ENCODE results near the gene JMJD1C.

JMJD1C gene

DNA sequence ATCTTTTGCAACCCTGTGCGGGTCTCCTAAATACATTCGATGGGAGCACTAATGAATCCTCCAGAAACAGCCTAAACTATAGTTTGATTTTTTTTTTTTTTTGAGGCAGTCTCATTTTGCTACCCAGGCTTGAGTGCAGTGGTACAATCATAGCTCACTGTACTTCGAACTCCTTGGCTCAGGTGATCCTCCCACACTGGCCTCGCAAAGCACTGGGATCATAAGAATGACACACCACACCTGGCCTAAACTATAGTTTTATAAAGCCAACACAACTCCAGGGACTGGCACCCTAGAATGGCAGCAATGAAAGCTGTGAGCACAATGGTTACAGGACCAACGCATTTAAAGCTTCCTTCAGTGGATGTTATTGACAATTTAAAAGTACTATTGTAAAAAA, 14.5 kb upstream of the JMJD1C start:
- no peak for DNase-seq

DNA sequence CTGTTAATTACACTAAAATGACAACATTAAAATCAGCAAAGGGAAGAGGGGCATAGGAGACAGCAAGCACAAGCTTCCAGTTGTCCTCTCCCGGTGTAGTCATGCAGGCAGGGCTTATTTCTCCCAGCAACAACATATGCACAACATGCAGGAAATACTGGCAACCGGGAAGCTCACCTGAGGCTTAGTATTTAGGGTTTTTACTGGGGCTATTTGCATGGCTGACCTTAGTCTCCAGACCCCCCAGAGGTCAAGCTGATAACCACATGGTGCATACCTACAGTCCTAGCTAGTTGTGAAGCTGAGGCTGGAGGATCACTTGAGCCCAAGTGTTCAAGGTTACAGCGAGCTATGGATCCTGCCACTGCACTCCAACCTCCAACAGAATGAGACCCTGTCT, 12.8 kb upstream of the JMJD1C start:
- no peak for DNase-seq

DNA sequence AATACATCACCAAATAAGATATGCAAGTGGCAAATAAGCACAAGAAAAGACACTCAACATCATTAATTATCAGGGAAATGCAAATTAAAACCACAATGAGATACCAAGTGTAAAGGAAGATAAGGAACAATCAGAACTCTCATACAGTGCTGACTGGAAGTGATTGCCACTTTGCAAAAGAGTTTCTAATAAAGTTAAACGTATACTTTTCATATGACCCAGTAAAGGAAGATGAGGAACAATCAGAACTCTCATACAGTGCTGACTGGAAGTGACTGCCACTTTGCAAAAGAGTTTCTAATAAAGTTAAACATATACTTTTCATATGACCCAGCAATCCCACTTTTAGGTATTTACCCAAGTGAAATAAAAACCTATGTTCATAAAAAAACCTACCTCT, 12.2 kb upstream of the JMJD1C start:
- no peak for DNase-seq

DNA sequence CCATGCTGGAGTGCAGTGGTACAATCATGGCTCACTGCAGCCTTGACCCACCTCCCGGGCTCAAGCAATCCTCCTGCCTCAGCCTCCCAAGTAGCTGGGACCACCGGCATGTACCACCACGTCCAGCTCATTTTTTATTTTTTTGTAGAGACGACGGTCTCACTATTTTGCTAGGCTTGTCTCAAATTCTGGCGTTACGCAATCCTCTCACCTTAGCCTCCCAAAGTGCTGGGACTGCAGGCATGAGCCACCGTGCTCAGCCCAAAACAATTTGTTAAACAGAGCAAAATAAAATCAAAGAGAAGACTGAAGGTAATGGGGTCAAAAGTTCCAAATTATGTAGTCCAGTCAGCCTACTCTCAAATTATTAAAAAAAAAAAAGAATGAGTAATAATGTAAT, 8.7 kb upstream of the JMJD1C start:
- no peak for DNase-seq

DNA sequence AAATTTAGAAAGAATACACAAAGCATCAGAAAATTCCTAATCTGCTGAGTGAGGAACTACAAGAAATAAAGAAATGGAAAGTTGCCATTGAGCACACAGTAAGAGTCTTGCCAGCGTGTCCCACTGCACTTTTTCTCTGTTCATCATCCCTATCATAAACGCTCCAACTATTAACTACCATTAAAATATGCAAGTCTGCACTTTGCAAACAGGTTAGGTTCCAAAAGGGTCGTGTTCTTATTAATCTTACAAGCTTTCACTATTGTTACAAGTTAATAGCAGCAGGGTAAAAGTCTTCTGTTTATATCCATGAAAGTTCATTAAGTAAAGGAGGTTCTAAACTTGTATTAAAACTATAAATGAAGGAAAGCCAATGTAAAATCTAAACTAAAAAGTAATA, 5.2 kb upstream of the JMJD1C start:
- DNase-seq = no peak

DNA sequence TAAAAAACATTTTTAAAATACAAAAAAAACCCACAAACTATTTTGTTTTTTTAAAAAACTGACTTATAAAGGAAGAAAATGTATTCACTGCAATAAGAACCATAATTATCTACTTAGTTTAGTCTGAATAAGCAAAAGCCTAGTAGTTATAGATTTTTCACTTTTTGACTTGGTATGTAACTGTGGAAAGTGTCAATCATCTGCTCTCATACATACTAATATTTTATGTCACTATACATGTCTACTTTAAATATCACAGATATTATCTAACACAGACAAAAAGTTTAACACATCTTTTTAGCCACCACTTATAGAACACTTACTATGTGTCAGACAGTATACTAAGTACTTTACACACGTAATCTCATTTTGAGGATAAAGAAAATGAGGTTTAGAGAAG, 3.2 kb upstream of the JMJD1C start:
- no peak for DNase-seq

DNA sequence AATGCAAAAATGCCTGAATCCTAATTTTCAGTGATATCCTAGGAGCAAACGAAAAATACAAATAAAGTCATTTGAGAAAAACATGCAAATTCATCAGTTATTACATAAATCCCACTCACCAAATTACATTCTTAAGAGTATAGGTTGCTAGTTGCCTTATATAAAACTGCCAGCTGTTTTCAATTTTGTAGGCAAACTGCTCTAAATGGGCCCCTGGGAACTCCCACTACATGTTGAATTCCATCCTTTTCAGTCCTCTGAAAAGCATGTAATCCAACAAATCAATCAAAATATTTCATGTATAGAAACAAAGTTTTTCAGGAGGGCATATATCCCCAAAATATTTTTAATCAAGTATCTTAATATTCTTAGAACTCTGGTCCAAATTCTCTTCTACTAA, 2.1 kb upstream of the JMJD1C start:
- no peak for DNase-seq

DNA sequence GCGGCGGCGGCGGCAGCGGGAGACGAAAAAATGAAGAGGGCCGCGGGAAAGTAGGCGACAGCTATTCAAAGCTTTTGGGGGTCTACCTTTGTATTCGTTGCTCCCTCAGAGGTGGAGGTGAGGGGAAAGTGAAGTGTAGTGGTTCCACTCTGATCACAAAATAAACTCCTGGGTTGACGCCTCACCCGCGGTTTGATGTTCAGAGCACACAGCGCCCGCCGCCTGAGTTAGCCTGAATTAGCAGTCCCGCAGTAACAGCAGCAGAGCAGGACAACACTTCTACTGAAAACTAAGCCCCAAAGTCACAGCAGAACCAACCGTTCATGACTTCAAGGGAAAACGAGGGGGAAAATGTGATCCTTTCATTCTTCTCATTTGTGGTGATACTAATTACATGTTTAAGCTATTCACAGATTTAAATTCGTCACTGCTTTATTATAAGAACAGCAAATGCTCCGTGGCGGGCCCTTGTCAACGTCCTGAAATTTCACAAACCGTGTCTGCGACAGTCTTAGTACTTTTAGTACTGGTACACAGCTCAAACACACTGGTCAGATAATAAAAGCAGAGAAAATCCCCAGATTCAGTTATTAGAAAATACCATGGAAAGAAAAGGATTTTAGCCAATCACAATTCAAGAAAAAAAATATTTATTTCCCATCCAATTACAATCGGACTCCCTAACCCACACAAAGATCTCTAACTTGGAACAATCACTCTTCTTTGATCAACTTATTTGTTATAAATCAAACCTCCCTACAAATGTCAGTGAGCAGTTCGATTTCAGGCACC, 563 bp upstream of the JMJD1C start:
- DNase-seq = peak; percentile 36

DNA sequence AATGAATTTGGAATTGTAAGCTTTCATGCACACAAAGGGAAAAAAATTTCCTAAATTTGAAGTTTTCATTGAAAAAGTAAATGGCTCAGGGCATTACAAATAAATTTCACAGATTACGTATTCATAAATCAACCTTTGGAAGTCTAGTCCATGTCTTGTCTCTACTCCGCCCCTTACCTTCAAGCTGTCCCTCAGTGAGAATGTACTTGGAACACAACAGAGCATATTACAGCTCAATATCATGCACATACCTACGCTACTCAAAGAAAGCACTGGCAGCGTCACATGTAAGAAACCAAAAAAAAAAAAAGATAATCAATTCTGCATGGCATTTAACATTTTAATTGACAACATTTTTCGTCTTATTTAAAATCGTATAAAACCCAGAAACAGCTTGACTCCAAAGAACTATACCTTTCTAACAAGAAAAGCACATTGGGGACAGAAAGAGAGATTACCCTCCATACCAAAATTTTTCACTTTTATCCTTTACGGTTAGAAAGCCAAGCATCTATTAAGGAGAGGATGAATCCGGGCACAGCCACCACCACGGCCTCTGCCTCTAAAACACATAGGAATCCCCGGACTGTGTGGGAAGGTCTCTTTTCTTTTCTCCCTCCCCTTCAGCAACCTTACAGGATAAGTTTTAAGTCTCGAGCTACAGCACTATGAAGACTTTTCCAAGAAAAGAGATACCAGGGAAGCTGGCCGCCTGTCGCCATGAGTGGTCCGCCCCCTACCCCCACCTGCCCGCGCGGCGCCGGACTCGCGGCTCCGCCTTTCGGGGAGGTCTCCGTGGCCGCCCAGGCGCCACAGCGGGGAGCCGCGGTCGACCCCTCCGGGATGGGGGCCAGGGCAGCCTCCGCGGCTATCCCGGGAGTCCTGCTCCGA, 1.1 kb downstream of the JMJD1C start:
- no peak for DNase-seq

DNA sequence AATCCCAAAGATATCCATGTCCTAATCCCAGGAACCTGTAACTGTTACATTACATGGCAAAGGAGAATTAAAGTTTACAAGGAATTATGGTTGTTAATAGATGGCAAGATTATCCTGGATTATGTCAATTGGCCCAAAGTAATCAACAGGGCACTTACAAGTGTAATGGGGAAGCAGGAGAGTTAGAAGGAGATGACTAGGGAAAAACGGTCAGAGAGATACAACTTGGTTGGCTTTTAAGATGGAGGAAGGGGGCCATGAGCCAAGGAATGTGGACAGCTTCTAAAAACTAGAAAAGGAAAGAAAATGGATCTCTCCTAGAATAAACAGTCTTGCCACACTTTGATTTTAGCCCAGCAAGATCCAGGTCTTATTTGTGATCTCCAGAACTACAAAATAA, 3.3 kb downstream of the JMJD1C start:
- no peak for DNase-seq

DNA sequence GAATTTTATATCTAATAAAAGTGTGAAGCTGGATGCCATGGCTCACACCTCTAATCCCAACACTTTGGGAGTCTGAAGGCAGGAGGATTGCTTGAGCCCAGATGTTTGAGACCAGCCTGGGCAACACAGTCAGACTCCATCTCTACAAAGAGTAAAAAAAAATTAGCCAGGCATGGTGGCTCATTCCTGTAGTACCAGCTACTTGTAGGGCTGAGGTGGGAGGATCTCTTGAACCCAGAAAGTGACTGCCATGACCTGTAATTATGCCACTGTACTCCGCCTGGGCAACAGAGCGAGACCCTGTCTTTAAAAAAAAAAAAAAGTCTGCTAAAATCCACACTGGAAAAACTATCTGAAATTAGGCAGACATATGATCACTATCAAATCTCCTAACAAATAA, 7.6 kb downstream of the JMJD1C start:
- no peak for DNase-seq

DNA sequence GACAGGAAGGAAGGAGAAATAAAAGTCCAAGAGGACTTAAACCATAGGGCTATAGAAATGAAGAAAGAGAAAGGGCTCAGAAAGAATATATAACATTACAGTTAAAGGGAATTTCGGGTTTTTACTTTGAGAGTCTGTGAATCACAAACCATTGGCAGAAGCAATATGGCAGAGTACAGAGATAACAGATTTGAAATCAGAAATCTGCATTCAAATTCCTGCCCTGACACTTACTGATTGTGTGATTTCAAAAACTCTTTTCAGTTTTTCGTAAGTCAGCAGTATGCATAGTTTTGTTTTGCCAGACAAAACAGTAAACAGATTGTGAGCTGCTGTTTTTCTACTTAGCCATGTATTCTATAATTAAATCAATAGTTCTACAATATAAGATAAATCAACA, 8.2 kb downstream of the JMJD1C start:
- DNase-seq = no peak

DNA sequence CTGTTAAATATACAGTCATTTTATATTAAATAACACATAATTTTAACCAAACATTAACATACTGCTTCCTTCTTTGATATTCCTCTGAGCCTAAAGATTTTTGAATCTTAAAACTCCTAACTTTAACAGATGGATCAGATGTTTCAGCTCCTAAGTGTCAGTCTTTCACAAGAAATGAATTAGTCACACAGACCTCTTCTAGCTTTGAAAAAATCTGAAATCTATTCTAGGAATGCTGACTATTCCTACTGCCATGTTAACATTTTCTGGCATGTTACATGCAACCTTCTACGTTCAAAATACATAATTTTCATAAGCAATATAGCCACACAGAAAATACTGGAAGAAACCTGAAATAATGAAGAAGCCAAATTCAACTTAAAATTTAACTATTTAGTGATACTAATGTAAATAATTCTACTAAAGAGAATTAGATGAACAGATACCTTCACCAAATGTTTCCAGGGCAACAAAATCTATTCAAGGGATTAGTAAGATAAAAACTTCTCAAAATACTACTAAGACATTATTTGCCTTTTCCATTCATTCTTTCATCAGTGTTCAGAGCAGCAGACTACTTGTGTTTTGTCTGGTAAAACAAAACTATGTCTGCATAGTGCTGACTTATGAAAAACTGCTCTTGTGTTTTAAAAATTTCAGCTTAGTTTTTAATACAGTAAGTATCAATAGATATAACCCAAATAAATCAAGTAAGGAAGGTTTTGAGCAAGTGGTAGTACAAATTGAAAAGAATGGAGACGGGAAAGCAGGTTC, 9.2 kb downstream of the JMJD1C start:
- no peak for DNase-seq

DNA sequence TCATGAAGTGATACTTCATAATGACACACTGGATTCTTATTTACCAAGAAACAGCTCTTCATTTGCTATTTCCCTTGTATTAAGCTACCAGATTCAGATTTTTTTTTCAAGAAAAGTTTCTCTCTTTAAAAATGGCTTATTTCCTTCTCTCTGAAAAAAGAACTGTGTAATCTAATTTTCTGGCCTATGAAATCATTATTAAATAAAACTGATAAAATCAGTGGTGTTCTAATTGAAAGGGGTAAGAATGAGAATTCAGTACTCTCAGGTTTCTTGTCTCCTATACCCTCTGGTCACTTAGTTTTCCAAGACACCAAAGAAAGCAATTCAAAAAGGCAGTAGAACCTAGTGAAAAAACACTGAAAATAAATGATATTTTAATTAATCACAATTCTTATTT, 10.3 kb downstream of the JMJD1C start:
- DNase-seq = no peak

DNA sequence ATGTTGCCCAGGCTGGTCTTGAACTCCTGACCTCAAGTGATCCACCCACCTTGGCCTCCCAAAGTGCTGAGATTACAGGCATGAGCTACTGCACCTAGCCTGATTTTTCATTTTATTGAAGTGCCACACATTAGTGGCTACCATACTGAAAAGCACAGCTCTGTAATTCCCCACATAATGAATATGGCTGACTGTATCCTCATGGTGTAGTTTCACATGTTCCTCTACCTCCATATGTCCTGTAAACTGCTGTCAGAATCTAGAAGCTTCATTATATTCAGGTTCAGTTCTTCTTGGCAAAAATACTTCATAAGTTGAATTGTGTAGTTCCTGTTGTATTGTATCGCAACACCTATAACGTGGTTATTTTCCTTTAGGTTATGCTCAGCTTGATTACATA, 11.1 kb downstream of the JMJD1C start:
- no peak for DNase-seq

DNA sequence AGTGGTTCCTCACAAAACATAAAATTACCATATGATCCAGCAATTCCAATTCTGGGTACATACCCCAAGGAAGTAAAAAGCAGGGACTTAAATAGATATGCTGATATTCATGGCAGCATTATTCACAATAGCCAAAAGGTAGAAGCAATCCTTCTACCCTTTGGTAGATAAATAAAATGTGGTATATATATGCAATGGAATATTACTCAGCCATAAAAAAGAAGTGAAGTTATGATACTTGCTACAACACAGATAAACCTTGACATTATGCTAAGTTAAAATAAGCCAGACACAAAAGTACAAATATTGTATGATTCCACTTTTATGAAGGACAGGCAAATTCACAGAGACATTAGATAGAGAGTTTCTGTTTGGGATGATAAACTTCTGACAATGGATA, 13.3 kb downstream of the JMJD1C start:
- no peak for DNase-seq

DNA sequence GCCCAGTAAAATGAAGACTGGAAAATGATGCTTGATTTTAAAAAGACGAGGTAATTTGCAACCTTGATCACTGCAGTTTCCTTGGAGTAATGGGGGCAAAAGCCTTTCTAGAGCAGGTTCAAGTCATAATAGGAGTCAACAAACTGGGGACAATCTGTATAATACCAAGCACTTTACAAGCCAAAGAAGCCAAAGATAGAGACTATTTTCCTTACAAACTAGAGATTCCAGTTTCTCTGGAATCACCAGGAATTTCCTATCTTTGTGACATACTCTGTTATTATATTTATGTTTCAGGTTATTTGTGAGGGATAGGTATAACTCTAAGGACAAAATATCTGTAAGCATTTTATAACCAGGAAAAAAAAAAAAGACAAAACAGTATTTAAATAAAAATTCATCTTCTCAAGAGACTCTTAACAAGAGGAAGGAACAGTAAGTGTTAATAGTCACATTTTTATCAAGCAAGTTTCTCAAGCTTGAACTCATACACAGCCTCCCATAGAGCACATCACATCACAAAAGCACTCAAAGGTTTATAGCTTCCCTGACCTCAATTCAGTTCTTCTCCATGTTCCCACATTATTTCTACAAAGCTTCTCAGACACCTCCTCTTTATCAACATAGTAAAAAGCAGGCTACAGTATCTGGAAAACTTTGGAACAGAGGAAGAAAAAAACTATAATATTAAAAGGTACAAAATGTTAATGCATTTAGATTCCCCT, 18.9 kb downstream of the JMJD1C start:
- no peak for DNase-seq

DNA sequence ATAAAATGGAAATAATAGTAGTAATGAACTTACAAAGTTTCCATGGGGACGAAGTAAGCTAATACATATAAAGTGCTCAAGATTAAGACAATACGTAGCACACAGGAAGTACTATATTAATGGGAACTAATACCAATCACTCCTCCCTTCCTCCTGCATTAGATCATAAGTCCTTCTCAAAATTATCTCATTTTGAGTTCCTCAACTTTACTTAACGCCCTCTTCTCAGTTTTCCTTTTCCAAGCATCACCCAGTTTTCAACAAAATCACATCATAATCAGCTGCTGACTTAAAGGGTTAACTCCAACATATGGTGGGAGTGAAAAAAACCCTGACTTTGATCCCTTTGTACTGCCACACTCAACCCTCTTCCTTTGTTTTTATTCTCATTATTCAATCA, 24.4 kb downstream of the JMJD1C start:
- DNase-seq = no peak

DNA sequence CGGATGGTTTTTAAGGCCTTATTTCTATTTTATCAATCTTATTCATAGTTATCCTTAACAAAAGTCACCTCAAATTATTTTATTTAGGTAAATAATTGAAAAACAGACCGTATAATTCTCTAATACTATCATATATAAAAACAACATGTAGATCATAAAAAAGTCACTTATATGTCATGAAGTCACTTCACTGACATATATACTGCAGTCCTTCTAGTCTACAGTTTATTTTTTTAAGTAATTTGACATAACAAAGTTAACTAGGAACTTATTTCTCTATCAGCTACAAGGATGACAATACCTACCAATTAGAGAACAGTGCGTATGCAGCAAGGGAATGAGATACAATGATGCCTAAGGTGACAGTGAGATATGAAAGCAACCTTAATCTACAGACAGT, 26.2 kb downstream of the JMJD1C start:
- DNase-seq = no peak

DNA sequence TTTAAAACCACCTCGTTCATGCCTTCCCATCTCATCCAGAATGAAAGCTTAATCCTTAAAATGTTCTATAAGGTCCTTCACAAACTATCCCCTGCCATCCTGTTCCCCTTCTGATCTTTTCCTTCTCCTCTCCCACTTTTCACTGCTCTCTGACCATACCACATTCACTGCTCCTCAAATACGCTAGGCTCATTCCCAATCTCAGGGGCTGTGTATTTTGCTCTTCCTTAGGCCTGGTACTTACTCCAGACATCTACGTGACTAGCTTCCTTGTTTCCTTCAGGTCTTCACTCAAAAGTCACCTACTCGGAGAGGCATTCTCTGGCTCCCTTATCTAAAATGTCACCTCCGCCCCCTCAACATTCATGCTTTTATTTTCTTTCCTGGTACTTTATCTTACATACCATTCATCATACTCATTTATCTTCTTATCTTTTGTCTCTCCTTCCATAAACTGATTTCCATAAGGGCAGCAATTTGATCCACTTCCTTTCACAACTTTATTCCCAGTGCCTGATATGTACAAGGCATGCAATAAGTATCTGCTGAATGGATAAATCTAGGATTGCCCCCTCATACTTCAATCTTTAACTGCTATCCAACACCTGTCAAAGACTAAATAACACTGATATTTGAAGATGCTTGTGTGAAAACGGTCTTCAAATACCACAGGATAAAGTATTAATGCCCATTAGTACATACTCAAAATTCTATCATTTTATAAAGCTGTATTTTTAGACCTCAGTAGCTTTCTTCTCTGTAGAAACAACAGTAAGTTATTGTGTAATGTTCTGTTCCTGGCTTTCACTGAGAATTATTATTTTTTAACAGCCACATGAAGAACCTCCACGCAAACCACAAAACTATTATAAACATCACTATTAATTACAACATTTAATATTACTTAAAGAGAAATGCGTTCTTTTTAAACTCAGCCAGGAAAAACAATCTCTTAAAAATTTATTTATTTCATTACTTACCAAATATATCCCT, 27.0 kb downstream of the JMJD1C start:
- DNase-seq = no peak

DNA sequence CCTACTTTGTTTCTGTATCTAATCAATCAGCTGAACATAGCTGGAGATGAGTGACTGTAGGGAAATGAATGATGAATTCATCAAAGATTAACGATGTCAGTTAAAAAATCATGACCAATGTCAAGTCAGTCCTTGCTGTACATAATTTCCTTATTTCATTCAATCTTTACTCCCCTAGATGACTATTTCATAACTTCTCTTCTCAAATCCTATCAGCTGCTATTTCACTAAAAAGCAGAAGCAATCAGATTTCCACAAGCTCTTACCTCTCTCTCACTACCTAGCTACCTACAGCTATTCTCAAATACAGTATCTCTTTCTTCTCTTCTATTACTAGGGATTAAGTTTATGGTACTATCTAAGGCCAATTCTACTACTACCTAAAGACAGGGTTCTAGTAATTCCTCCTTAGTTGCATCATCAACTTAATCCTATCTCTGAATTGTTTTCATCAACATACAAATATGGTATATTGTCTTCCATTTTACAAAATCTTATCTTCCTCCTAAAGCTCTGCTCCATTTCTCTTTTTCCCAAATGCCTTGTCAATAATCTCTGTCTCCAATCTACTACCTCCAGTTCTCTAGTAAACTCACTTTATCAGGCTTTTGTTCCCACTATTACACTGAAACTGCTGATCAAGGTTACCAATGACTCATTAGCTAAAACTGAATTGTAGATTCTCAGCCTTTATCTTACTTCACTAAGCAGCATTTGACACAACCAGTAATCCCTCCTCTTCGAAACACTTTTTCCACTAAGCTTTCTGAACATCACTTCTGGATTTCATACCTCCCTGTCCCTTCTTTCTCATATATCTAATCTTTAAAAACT, 28.4 kb downstream of the JMJD1C start:
- DNase-seq = no peak

Measured in activated naive CD4-positive, alpha-beta T cell treated with anti-CD3 and anti-CD28 coated beads, Interleukin-2, amount 50 U/mL, for 16 hours (primary cell).